HL-60/S4 (cell line): ENCODE data around the gene IGSF6.
"Not testable (repeated sequence)": the region's sequence is repeated elsewhere in the genome, so short reads cannot be mapped to it uniquely, and the experiment has no call there.

Experiments
- in situ Hi-C: fragments of 300-500 bp; cut with MboI; formaldehyde crosslinking; loops from 2 replicates; pipeline ENCODE4 v1.14.3; 2022; ENCODE audit warnings: low sequenced_read_pairs

Gene IGSF6, protein sequence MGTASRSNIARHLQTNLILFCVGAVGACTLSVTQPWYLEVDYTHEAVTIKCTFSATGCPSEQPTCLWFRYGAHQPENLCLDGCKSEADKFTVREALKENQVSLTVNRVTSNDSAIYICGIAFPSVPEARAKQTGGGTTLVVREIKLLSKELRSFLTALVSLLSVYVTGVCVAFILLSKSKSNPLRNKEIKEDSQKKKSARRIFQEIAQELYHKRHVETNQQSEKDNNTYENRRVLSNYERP

DNA sequence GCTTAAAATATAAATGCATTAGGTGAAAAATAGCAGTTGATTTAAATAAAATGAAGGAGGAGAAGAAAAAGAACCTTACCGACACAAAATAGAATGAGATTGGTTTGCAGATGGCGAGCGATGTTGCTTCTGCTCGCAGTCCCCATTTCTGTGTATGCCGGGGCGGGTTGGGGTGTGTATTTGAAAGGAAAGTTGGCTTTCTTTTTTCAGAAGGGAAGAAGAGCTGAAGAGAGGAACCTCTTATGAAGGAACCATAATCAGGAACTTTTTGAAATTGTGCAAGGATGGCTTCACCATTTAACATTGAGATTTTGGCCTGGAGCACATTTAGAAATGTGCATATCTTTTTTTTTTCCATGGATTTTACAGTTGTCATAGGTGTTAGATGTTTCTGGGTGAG lies at the start of gene IGSF6:
Gene IGSF6 (minus strand): TSS at position 156 of the 400 bp plus-strand sequence. CDS start 10 bp downstream, at position 146.
- in situ Hi-C loops, result loop anchor here (10.0 kb wide), 1 partner anchor 52 kb away; no protein-coding TSS in a partner anchor

DNA sequence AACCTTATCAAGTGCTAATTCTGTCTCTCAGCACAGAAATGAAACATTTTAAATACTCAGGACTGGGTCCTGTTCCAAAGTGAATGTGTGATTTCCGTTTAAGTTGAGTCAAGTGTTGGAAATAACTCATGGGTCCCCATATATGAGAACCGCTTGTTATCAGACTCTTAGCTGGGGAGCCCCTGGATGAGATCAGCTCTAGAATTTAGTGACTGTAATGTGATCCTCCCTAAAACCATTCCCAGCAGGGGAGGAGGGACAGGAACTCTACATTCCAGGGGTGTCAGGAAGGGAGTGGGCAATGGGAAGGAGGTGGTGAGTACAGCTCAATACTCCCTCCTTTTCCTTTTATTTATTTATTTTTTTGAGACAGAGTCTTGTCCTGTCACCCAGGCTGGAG lies 48.9 kb upstream of the IGSF6 start:
- in situ Hi-C loops, result loop anchor here (10.0 kb wide), 2 partner anchors 46 to 116 kb away; partner anchors contain the start of gene IGSF6

DNA sequence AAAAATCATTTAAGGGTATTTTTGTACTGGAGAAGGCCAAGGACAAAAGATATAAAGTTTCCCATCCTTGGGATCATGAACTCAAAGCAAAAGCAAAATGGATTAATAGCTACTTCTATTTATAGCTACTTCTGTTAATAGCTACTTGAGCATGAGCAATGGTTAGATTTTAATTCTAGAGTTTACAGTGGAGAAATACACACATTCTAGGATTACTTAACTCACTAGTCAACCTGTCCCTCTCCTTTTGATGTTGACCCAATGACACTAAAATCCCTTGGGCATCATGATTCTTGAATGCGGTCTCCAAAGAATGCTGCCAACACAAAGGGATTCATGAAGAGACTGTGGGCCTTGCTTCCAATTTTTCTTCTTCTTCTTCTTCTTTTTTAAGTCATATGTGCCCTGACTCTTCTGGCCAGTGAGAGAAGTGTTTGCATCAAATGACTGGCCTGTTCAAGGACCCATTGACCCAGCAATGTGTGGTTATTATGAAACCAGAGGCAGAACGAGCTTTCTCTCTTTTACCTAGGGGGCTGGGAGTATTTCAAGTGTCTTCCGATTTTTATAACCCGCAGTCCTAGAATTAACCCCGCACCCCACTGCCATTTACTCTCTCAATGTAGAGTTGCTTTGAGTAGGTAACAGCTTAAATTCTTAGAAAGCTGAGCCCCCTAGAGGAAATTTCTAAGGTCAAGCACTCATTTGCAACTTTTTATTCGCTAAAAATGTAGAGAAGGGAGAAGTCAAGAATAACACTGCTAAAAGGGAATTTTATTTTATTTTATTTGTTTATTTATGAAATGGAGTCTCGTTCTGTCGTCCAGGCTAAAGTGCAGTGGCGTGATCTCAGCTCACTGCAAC lies 46.0 kb upstream of the IGSF6 start:
- in situ Hi-C loops, result loop anchor here (25.0 kb wide), 1 partner anchor 1239 kb away; no protein-coding TSS in a partner anchor

DNA sequence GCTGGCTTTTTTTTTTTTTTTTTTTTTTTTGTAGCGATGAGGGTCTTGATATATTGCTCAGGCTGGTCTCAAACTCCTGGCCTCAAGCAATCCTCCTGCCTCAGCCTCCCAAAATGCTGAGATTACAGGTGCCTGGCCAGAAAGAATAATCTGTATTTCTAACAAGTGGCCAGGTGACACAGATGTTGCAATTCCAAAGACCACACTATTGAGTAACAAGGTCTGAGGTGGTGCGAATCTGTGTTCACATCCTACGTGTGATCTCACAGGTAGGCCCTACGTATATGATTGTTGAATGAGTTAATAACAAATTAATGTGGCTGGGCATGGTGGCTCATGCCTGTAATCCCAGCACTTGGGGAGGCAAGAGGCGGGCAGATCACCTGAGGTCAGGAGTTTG lies 44.6 kb upstream of the IGSF6 start:
- in situ Hi-C loops, result loop anchor here (25.0 kb wide), 1 partner anchor 1240 kb away; no protein-coding TSS in a partner anchor

DNA sequence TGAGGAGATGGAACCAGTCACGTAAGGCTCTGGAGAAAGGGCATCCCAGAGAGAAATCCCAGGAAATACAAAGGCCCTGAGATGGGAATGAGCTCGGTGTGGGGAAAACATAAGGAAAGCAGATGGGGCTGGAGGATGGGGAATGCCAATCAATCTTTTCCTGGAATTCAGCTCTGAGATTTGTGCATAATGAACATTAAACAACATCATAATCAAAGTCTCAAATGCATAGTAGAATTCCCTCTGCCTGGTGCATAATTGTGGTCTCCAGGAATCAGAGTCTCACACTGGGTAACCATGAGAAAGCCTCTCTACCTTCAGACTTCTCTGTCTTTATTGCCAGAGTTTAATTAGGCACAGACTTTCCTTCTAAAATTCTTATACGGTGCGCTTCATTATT lies 42.2 kb upstream of the IGSF6 start:
- in situ Hi-C loops, result loop anchor here (25.0 kb wide), 1 partner anchor 1243 kb away; no protein-coding TSS in a partner anchor

DNA sequence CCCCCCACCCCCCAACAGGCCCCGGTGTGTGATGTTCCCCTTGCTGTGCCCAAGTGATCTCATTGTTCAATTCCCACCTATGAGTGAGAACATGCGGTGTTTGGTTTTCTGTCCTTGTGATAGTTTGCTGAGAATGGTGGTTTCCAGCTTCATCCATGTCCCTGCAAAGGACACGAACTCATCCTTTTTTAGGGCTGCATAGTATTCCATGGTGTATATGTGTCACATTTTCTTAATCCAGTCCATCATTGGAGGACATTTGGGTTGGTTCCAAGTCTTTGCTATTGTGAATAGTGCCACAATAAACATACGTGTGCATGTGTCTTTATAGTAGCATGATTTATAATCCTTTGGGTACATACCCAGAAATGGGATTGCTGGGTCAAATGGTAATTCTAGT lies 38.6 kb upstream of the IGSF6 start:
- in situ Hi-C loops, result loop anchor here (25.0 kb wide), 1 partner anchor 1246 kb away; no protein-coding TSS in a partner anchor

DNA sequence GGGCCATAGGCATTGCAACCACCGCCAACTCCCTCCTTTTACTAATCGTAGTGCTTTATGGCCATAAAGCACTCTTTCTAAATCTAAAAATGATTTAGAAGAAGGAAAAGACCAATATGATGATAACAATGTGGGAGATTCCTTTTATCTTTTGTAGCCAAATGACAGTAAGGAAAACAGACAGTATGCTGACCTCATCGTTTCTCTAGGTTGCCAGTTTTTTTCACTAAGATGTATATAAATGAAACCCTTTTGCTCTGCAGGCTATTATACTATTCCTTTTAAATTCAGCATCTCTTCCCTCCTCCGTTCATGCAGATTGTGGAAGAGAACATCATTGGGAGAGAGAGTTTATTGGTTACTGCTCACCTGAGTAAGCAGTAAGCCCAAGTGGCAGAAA lies 36.7 kb upstream of the IGSF6 start:
- in situ Hi-C loops, result loop anchor here (25.0 kb wide), 1 partner anchor 1248 kb away; no protein-coding TSS in a partner anchor

DNA sequence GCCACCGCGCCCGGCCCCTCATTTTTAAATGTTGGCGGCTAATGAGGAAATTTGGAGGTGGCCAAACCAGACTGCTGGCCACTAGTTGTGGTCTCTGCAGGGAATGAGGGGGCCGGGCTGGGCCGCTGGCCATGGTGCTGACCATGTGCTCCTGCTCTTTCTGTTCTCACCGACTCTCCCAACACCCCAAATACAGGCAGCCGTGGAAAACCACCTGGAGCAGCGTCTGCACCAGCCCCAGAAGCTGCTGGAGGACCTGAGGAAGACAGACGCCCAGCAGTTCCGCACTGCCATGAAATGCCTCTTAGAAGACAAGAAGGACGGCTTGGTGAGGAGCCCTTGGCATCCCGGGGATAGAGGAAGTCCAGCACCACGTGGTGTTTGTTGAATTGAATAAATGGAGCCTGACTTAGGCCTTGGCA lies 32.6 kb upstream of the IGSF6 start:
- in situ Hi-C loops, result loop anchor here (25.0 kb wide), 1 partner anchor 1252 kb away; no protein-coding TSS in a partner anchor

DNA sequence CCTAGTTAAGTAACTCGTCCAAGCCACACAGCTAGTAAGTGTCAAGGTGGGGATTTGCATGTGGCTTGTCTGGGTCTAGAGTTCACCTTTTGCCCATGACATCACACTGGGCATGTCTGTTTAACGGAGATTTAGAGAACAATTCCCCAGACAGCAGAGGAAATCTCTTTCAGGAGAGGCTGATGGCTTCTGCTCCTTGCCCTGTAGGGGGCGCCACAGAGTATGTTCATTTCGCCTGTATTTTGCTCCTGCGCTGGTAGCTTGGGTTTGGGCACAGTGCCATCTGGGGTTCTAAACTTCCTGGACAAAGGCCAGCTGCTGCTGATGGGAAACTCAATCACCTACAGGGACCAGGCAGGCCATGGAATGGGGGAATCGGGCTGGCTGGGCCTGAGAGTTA lies 31.8 kb upstream of the IGSF6 start:
- in situ Hi-C loops, result loop anchor here (25.0 kb wide), 1 partner anchor 1253 kb away; no protein-coding TSS in a partner anchor

DNA sequence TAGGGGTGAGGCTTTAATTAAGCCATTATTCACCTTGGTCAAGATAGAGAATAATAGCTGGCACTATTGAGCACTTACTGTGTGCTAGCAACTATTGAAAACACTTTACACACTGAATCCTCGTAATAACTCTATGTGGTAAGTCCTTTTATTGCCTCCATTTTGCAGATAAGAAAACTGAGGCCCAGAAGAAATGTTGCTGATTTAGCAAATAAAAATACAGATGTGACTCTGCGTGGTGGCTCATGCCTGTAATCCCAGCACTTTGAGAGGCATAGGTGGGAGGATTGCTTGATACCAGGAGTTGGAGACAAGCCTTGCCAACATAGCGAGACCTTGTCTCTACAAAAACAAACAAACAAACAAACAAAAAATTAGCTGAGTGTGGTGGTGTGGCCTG lies 30.8 kb upstream of the IGSF6 start:
- in situ Hi-C loops, result loop anchor here (25.0 kb wide), 1 partner anchor 1254 kb away; no protein-coding TSS in a partner anchor

DNA sequence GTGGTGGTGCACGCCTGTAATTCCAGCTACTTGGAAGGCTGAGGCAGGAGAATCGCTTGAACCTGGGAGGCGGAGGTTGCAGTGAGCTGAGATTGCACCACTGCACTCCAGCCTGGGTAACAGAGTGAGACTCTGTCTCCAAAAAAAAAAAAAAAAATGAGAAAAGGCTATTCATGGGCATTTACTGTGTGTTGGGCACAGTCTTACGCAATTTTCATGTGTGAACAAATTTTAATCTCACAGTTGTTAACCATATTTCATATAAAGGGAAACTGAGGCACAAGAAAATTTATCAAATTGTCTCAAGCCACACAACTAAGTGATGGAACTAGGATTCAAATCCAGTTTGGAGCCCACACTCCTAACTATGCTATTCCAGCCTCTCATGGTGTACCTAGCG lies 28.3 kb upstream of the IGSF6 start:
- in situ Hi-C loops, result loop anchor here (25.0 kb wide), 1 partner anchor 1257 kb away; no protein-coding TSS in a partner anchor

DNA sequence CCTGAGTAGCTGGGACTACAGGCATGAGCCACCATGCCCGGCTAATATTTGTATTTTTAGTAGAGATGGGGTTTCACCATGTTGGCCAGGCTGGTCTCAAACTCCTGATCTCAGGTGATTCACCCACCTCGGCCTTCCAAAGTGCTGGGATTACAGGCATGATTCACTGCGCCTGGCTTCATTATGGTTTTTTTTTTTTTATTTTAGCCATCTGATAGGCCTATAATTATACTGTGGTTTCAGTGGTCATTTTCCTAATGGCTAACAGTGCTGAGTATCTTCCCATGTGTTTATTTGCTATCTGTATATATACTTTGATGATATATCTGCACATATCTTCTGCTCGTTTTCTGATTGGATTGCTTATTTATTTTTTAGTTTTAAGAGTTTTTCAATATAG lies 22.0 kb upstream of the IGSF6 start:
- in situ Hi-C loops, result not testable (repeated sequence)

DNA sequence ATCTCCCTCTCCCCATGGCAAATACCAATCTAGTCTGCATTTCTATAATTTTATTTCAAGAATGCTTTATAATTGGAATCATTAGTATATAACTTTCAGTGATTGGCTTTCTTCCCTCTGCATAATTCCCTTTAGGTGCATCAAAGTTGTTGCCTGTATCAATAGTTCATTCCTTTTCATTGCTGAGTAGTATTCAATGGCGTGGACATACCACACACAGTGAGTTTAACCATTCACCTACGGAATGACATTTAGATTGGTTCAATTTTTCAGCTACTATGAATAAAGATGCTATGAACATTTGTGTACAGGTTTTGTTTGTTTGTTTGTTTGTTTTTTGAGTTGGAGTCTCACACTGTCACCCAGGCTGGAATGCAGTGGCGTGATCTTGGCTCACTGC lies 21.1 kb upstream of the IGSF6 start:
- in situ Hi-C loops, result no loop called here

DNA sequence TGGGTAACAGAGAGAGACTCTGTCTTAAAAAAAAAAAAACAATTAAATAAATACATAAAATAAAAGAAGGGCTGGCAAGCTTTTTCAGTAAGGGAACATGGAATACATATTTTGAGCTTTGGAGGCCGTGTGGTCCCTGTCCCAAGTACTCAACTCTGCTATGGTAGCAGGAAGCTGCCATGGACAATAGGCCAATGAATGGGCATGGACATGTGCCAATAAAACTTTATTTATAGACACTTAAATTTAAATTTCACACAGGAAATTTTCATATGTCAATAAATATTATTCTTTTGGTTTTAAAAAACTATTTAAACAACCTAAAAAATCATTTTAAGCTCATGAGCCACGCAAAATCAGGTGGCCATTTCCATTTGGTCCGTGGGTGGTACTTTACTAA lies 15.2 kb upstream of the IGSF6 start:
- in situ Hi-C loops, result no loop called here

DNA sequence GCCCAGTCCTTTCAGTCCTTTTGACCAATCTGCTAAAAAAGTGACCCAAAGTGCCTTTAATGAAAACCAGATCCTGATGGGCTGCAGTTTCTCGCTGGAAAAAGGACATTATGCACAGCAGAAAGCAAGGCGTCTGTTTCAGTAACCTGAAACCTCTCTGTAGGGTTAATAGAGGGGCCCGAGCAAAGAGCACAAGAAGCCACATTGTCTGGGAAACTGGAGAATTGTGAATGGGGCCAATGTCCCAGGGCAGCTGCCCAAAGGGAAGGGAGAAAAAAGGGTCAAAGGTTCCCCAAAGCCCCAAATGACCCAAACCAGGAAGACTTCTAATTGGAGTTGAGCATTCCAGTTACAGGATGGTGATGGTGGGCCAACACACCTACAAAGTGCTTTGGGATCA lies 14.4 kb upstream of the IGSF6 start:
- in situ Hi-C loops, result no loop called here

DNA sequence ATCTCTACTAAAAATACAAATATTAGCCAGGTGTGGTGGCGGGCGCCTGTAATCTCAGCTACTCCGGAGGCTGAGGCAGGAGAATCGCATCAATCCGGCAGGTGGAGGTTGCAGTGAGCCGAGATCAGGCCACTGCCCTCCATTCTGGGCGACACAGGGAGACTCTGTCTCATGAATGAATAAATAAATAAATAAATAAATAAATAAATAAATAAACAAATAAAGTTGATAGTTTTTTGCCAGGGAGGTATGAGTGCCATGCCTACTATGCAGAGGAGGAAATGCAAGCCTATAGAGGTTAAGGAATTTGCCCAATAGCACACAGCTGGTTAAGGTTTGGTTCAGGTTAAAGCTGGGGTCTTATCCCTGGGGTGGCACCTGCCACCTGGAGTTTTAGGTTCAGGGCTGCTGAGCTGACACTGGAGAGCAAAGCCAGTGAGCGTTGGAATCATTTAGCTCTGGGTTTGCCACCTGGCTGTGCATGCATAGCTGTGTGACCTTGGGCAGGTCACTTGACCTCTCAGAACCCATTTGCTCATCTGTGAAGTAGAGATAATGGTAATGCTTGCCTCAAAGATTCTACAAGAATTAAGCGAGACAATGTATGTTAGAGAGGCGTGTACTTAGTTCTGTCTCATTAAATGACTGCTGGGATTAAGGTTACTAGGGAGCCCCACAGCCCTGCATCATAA lies 12.5 kb upstream of the IGSF6 start:
- in situ Hi-C loops, result no loop called here

DNA sequence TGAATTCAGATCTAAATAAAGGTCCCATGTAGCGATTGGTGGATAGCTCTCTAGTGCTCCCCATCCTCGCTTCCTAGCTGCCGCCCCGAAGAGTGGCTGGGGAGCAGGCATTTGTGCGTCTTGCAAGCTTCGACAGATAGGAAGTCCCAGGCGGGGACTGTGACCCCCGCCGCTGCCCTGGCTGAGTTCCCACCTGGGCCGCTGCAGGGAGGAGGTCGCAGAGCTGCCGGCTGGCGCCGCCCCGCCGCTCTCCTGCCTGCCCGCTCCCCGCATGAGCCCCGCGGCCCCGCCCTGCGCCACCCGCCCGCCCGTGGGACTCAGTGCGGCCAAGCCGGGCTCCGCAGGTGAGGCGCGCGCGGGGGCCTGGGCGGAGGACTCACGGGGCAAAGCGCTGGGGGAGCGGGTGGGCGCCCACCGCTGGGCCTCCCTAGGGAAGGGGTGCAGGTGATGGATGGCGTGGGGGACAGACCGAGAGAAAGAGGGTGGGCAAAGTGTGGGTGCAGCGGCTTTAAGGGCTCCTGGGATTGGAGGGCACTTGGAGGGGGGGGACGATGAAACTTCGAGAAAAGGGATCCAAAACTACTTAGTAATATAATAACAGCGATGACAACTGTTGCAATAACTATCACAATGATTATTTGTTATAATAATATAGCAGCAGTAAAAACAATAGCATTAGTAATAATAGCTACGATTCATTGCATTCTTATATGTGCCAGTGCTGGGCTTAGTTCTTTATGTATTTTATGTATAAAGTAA lies 11.7 kb upstream of the IGSF6 start, which contains the start of gene OTOA:
Gene OTOA (plus strand): TSS at position 80 of the 759 bp plus-strand sequence. CDS start 14,547 bp downstream, outside the sequence.
- in situ Hi-C loops, result no loop called here

DNA sequence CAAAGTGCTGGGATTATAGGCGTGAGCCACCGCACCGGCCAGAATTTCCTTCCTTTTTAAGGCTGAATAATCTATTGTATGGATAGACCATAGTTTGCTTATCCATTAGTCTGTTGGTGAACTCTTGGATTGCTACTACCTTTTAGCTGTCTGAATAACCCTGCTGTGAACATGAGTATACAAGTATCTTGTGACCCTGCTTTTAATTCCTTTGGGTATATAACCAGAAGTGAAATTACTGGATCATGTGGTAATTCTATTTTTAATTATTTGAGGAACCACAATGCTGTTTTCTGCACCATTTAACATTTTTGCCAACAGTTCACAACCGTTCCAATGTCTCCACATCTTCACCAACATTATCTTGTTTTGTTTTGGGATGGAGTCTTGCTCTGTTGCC lies 6.7 kb upstream of the IGSF6 start:
- in situ Hi-C loops, result loop anchor here (10.0 kb wide), 1 partner anchor 46 kb away; no protein-coding TSS in a partner anchor

DNA sequence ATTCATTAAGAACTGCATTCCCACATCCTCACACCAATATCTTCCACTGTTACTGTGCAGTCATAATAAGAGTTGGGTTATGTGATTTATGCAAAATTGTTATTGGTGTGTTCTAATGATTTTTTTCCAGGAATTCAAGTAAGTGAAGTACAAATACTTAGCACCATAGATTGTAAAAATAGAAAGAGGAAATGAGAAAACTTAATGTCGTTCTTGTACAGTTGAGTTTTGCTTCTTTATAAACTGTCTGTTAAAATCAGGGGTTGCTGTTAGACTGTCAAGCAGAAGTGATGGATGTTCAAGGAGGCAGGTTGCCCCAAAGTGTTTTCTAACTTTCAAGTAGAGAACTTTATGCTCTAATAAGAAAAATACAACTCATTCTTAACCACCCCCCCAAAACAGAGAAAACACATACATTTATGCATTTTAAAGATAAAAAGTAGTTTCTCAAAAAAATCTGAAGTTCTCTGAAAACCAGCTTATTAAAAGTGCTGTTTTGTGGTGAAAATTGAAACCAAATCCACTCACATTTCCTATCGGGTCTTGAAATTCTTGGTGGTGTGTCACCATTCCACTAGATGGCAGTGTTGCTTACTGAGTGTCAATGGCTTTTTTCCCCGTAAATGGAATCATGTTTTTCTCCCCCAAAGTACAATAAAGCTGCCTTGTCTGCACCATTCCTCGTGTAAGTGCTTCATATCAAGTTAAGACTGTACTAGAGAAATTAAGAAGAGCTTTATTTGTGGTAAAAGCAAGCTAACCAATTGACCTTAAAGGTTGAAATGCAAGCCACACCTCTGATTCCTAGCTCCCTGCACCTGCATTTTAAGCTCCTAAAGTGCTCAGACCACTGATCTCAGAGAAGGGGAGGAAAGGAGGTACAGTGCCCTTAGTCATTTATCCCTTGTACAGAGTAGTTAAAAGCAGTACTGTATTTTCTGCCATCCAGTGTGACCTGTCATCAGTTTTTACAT lies 4.7 kb upstream of the IGSF6 start:
- in situ Hi-C loops, result loop anchor here (10.0 kb wide), 1 partner anchor 48 kb away; no protein-coding TSS in a partner anchor
